ENCODE results near the gene SKAP1.

SKAP1 gene

DNA sequence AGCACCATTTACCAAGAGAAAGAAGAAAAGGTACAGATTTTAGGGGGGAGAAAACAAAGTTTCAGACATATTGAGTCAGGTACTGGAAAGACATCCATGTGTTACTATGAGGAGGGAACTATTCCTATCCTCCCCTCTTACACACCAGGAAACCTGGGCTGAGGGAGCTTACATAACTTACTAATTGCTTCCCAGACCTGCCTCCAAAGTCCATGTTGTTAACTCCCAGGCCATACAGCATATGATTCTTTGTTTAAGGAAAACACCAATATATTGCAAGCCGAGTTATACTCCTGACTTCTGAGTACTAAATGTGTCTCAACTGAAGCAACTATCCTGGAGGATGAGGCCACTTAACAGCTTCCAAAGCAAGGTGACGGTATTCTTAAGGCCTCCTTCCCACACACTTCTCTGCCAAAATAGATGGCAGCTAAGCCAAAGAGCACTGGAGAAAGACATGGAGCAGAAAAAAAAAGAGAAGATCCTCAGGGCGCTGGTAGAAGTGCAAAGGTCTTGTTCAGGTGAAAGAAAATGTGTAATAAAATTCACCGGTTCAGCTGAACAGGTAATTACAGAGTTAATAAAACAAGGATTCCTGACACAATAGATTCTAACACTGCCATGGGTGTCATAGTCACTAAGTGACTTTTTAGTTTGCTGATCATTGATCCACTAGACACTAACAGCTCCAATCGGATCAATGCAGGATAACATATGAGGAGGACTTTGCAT lies 151.1 kb downstream of the SKAP1 start:
- WGBS = 91% methylated on average over 5 of the region's 5 CpGs
- Histone ChIP-seq H3K4me3 (ENCODE audit: low read length) (no peak overlapping the region), H3K9me3 (ENCODE audit: insufficient read depth, low read depth, low read length) (no peaks in the 10 kb centered on the region), H3K9ac (ENCODE audit: low read depth, low read length) (no peak overlapping the region), H3K27me3 (ENCODE audit: insufficient read depth, low read length) (peaks cover 3% of the 10 kb centered on the region; the same call in 1 of the 2 replicates), H3K36me3 (ENCODE audit: insufficient read depth, low read length) (no peaks in the 10 kb centered on the region), H3K4me1 (ENCODE audit: insufficient read depth, low read length) (no peaks in the 10 kb centered on the region), H3K27ac (ENCODE audit: low read depth, low read length) (no peak overlapping the region)

DNA sequence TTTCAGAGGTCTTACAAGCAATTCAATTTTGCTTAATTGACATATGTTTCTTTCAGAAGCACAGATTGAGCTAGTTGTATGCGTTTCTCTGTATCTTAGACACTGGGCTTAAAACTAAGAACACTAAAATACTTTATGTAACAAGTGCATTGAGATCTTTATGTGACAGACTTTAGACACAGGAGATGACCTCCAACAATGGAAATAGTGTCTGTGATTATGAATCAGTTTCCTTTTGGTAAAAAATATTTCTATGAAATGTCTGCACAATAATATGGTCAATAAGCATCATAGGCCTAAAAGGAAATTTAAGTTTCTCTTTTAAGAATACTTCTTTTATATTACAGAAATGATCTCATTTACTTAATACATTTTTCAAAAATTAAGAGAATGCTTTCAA lies 153.2 kb downstream of the SKAP1 start:
- H3K9ac ChIP-seq (ENCODE audit: low read depth, low read length) = no peak overlapping the region
- WGBS = no CpG with 5 or more reads among the region's 1 CpG
- no peak overlapping the region for H3K27ac ChIP-seq (ENCODE audit: low read depth, low read length)

DNA sequence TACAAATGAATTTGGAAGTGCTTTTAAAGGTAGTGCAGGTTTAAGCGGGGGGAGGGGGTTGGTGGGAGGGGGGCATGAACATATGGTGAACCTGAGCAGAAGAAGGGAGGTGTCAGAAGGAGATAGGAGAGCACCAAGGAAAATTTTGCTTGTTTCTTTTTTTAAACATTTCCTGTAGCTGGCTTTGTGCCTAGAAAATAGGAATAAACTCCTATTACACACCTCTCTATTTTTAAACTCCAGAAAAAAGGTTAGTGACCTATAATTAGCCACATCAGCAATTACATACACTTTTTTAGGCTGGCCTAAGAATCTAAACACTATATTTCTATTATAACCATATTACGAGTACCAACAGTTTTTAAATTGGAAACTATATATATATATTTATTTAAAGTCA lies 159.1 kb downstream of the SKAP1 start:
- 94% methylated on average over 1 of the region's 2 CpGs for WGBS
- Histone ChIP-seq H3K27me3 (ENCODE audit: insufficient read depth, low read length) (peaks cover 3% of the 10 kb centered on the region; the same call in 1 of the 2 replicates), H3K4me1 (ENCODE audit: insufficient read depth, low read length) (0 out of 2 replicates have a peak, but pooled peaks cover 4% of the 10 kb centered on the region), H3K9me3 (ENCODE audit: insufficient read depth, low read depth, low read length) (no peaks in the 10 kb centered on the region), H3K27ac (ENCODE audit: low read depth, low read length) (no peak overlapping the region), H3K9ac (ENCODE audit: low read depth, low read length) (no peak overlapping the region), H3K36me3 (ENCODE audit: insufficient read depth, low read length) (no peaks in the 10 kb centered on the region), H3K4me3 (ENCODE audit: low read length) (no peak overlapping the region)

More for the DNA sequence above, 153.2 kb downstream of the SKAP1 start:
- H3K4me1 ChIP-seq (ENCODE audit: insufficient read depth, low read length) = no peaks in the 10 kb centered on the region
- H3K9me3 ChIP-seq (ENCODE audit: insufficient read depth, low read depth, low read length) = no peaks in the 10 kb centered on the region
- H3K36me3 ChIP-seq (ENCODE audit: insufficient read depth, low read length) = no peaks in the 10 kb centered on the region
- H3K27me3 ChIP-seq (ENCODE audit: insufficient read depth, low read length) = peaks cover 3% of the 10 kb centered on the region; the same call in 1 of the 2 replicates
- H3K4me3 ChIP-seq (ENCODE audit: low read length) = no peak overlapping the region

DNA sequence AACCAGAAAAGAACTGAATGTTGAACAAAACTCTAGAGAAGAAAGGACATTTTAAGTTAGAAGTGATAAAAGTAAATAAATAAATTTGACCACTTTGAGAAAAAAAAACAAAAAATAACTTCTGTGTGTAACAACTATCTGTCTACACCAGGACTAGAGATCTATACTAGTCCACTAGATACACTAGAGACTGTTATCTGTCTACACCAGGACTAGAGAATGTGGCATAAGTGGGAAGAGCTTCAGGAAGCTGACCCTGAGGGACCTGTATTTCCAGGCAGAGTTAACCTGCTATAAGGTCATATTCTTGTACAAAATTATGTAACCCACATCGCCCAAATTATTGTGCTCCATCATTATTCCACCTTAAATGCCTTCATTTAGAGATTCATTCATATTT lies 160.8 kb downstream of the SKAP1 start:
- Histone ChIP-seq H3K27me3 (ENCODE audit: insufficient read depth, low read length) (no peaks in the 10 kb centered on the region), H3K9ac (ENCODE audit: low read depth, low read length) (no peak overlapping the region), H3K27ac (ENCODE audit: low read depth, low read length) (no peak overlapping the region), H3K4me1 (ENCODE audit: insufficient read depth, low read length) (0 out of 2 replicates have a peak, but pooled peaks cover 5% of the 10 kb centered on the region), H3K9me3 (ENCODE audit: insufficient read depth, low read depth, low read length) (no peaks in the 10 kb centered on the region), H3K36me3 (ENCODE audit: insufficient read depth, low read length) (no peaks in the 10 kb centered on the region), H3K4me3 (ENCODE audit: low read length) (no peak overlapping the region)
- 64% methylated on average over 1 of the region's 1 CpG for WGBS

DNA sequence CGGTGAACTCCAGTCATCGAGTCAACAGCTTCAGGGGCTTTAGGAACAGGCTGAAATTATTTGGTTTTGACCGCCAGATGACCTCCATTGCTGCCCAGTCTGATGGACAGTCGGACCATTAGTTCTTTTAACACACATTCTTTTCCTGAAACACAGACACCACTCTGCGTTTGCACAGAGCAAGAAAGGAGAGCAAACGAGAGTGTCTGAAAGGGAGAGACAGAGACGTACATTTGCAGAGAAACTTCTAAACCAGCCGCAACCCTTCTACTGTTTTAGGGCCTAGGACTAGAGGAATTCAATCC lies 166.3 kb downstream of the SKAP1 start:
- Histone ChIP-seq H3K27me3 (ENCODE audit: insufficient read depth, low read length) (no peaks in the 10 kb centered on the region), H3K4me1 (ENCODE audit: insufficient read depth, low read length) (peaks cover 26% of the 10 kb centered on the region), H3K9ac (ENCODE audit: low read depth, low read length) (no peak overlapping the region), H3K4me3 (ENCODE audit: low read length) (no peak overlapping the region), H3K9me3 (ENCODE audit: insufficient read depth, low read depth, low read length) (no peaks in the 10 kb centered on the region), H3K27ac (ENCODE audit: low read depth, low read length) (no peak overlapping the region), H3K36me3 (ENCODE audit: insufficient read depth, low read length) (no peaks in the 10 kb centered on the region)
- WGBS = 94% methylated on average over 8 of the region's 8 CpGs

DNA sequence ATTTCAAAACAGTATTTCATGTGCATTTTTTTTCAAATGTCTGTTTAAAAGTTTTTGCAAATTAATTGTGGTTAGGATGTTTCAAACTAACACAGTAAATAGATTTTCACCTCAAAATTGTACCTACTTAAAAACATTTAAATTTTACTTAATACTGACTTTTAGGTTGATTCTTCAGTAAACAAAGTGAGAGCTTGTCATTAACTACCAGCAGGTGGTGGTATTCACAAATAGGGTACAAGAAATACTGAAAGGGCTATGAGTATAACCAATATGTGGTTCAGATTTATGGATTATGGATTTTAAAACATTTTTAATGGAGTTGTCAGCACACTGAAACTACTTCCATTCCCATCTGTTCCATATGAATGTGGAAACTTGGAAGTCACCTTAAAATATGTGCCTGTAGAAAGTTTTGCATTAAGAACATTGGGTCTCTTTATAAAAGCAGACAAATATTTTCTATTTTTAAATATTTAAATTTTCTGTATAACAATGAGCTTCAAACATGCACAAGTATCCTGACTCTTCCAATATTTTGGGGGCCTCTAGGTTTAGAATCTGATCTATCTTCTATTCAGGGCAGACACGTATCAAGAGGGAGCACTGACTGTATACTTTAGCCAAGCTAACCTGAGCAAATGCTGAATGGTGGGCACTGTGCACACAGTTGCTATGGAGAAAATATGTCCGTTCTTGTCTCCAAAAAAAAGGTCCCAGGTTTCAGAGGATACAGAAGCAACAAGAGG lies 166.9 kb downstream of the SKAP1 start:
- Histone ChIP-seq H3K9me3 (ENCODE audit: insufficient read depth, low read depth, low read length) (no peaks in the 10 kb centered on the region), H3K27me3 (ENCODE audit: insufficient read depth, low read length) (no peaks in the 10 kb centered on the region), H3K9ac (ENCODE audit: low read depth, low read length) (no peak overlapping the region), H3K4me1 (ENCODE audit: insufficient read depth, low read length) (peaks cover 26% of the 10 kb centered on the region), H3K27ac (ENCODE audit: low read depth, low read length) (no peak overlapping the region), H3K4me3 (ENCODE audit: low read length) (no peak overlapping the region), H3K36me3 (ENCODE audit: insufficient read depth, low read length) (no peaks in the 10 kb centered on the region)
- WGBS = 83% methylated on average over 2 of the region's 2 CpGs

DNA sequence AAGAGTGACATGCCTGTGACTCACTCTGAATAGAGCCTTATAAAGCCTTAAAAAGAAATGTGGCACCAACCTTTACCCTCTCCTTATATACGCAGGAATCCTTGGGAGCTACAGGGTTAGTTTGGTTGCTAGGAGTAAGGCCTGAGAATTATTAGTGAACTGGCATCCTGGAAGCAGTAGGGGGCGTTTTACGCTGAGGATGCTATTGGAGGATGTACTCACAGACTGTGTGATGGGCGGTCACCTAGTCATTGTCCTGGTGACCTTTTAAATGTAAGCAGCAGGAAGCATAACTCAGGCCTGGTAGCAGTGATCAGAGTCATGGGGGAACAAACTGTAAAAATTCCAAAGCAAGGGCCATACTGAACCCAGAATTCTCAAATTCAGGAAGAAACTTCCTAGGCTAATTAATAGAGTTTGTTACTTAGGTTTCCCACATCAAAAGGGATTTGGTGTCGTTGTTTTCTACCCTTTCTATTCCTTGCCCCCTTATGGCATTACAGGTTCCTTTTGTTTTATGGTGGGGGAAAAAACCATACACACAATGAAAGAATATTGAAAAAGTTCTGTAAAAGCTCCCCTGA lies 168.6 kb downstream of the SKAP1 start:
- no peaks in the 10 kb centered on the region for H3K27me3 ChIP-seq (ENCODE audit: insufficient read depth, low read length)
- H3K9ac ChIP-seq (ENCODE audit: low read depth, low read length) = no peak overlapping the region
- no peak overlapping the region for H3K4me3 ChIP-seq (ENCODE audit: low read length)
- H3K36me3 ChIP-seq (ENCODE audit: insufficient read depth, low read length) = no peaks in the 10 kb centered on the region
- no peak overlapping the region; the same call in 1 of the 2 replicates for H3K27ac ChIP-seq (ENCODE audit: low read depth, low read length)
- H3K9me3 ChIP-seq (ENCODE audit: insufficient read depth, low read depth, low read length) = no peaks in the 10 kb centered on the region
- 44% methylated on average over 5 of the region's 5 CpGs for WGBS
- peaks cover 26% of the 10 kb centered on the region for H3K4me1 ChIP-seq (ENCODE audit: insufficient read depth, low read length)

DNA sequence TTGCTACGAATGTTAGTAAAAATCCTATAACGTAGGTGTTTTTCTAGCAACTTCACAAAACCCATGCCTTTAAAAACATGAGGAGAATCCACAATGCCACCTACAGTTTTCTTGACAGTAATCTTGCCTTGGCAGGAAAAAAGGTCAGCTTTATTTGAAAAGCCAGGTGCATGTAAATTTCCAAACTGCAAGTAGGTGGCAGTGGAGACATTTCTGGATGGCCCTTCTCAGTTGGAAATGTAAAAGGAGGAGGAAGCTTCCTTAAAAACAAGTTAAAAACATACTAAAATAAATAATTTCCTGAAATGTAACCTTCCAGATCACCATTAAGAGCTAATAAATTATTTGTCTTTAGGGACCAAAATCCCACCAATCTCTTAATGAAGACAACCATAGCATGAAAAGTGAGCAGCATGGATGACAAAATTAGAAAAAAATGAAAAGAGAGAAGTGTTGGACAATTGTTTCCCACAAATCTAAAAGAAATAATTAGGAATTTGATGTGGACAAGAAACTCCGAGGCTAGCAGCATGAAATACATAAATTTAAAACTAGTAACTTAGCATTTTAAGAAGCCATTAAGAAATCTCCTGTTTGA lies 170.2 kb downstream of the SKAP1 start:
- Histone ChIP-seq H3K9ac (ENCODE audit: low read depth, low read length) (no peak overlapping the region), H3K27ac (ENCODE audit: low read depth, low read length) (no peak overlapping the region), H3K4me1 (ENCODE audit: insufficient read depth, low read length) (peaks cover 21% of the 10 kb centered on the region), H3K27me3 (ENCODE audit: insufficient read depth, low read length) (no peaks in the 10 kb centered on the region), H3K4me3 (ENCODE audit: low read length) (no peak overlapping the region), H3K36me3 (ENCODE audit: insufficient read depth, low read length) (no peaks in the 10 kb centered on the region), H3K9me3 (ENCODE audit: insufficient read depth, low read depth, low read length) (no peaks in the 10 kb centered on the region)
- 17% methylated on average over 2 of the region's 3 CpGs for WGBS

DNA sequence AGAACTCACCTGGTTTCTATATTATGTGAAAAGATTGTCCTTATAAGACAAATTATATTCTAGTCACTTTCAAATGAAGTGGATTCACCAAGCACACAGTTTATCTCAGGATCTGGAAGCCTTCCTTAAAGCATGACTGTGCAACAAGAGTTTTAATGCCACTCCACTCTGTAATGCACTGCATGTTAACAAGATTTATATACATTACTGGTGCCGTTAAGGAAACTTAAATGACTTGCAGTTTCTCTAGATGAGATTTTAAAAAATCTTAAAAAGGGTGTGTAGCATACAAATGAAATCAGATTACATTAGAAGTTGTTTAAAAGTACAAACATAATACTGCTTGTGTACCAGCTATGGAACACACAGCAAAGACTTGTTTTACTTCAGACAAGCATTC lies 171.7 kb downstream of the SKAP1 start:
- Histone ChIP-seq H3K27me3 (ENCODE audit: insufficient read depth, low read length) (peaks cover 2% of the 10 kb centered on the region; the same call in 1 of the 2 replicates), H3K27ac (ENCODE audit: low read depth, low read length) (no peak overlapping the region), H3K36me3 (ENCODE audit: insufficient read depth, low read length) (no peaks in the 10 kb centered on the region), H3K4me1 (ENCODE audit: insufficient read depth, low read length) (peaks cover 21% of the 10 kb centered on the region), H3K9ac (ENCODE audit: low read depth, low read length) (no peak overlapping the region), H3K9me3 (ENCODE audit: insufficient read depth, low read depth, low read length) (no peaks in the 10 kb centered on the region), H3K4me3 (ENCODE audit: low read length) (no peak overlapping the region)
- WGBS = 86% methylated on average over 1 of the region's 1 CpG

DNA sequence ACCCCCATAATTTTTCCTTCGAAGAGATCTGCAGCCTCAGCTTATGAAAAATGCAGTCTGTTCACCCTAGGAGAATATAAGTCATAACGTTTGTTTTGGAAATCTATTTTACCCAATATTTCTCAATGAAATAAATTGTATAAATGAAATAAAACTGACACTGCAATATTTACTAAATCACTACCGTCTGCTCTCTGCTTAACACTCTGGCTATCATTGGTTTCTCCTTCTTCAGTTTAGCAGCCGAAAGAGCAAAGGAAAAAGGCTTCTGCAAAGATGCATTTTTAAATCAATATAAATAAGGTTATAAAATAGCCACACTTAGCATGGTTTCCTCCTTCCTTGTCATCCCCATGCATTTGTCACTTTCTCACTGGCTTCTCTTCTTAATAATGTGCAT lies 174.3 kb downstream of the SKAP1 start:
- H3K9me3 ChIP-seq (ENCODE audit: insufficient read depth, low read depth, low read length) = no peaks in the 10 kb centered on the region
- H3K4me1 ChIP-seq (ENCODE audit: insufficient read depth, low read length) = peaks cover 23% of the 10 kb centered on the region
- H3K27ac ChIP-seq (ENCODE audit: low read depth, low read length) = no peak overlapping the region
- WGBS = 100% methylated on average over 2 of the region's 4 CpGs
- H3K9ac ChIP-seq (ENCODE audit: low read depth, low read length) = no peak overlapping the region
- peaks cover 3% of the 10 kb centered on the region; the same call in 1 of the 2 replicates for H3K27me3 ChIP-seq (ENCODE audit: insufficient read depth, low read length)
- H3K36me3 ChIP-seq (ENCODE audit: insufficient read depth, low read length) = no peaks in the 10 kb centered on the region
- no peak overlapping the region for H3K4me3 ChIP-seq (ENCODE audit: low read length)

DNA sequence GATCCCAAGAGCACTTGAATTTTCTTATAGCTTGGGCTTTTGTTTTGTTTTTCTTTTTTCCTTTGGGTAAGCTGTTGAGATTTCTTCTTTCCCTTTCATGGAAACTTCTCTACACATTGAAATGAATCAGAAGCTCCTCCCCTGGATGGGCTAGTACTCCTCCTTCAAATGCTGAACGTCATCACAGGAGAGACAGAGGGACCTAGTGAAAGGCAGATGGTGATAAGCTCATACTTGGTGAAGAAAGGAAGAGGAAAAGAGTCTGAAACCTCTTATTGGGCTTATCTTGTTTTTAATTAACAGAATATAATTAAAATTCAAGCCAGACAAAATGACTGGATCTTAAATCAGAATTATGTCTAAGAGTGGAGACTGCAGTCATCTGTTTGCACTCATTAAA lies 175.1 kb downstream of the SKAP1 start:
- Histone ChIP-seq H3K9me3 (ENCODE audit: insufficient read depth, low read depth, low read length) (no peaks in the 10 kb centered on the region), H3K27me3 (ENCODE audit: insufficient read depth, low read length) (peaks cover 3% of the 10 kb centered on the region; the same call in 1 of the 2 replicates), H3K9ac (ENCODE audit: low read depth, low read length) (no peak overlapping the region), H3K36me3 (ENCODE audit: insufficient read depth, low read length) (no peaks in the 10 kb centered on the region), H3K27ac (ENCODE audit: low read depth, low read length) (no peak overlapping the region), H3K4me3 (ENCODE audit: low read length) (no peak overlapping the region), H3K4me1 (ENCODE audit: insufficient read depth, low read length) (peaks cover 18% of the 10 kb centered on the region)
- WGBS = 11% methylated on average over 1 of the region's 1 CpG

Measured in HUES64 (cell line).